Measurements from ENCODE around the gene ENOX1. TPM values are rescaled to one million over a fixed set of nuclear protein-coding genes. Genes with fewer than 3 reads are reported as not detected.

Gene ENOX1
- total RNA-seq, 1 experiment from 2014 or later = 0.26 TPM

DNA sequence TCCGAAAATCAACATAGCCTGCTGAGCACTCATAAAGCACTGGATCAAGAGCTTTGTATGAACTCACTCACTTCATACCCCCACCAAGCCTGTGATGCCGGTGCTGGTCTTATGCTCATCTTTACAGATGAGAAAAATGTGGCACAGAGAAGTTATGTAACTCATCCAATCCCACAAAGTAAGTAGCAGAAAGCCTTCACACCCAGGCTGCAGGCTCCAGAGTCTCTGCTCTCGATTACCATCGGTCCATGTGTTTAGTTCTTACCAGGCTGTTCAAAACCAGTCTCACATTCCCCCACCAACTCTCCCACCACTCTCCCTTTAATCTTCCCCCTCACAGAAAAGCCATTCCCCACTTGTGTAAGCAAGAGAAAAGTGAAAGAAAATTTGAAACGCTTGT is 487.4 kb downstream of the ENOX1 start:
- ATAC-seq (no peak), DNase-seq (ENCODE audit: low spot score) (no peak)
- ChIA-PET CTCF (no interaction called here), POLR2A (no interaction called here)
- TF ChIP-seq ZNF263 (CRISPR knock-in tag; IDR thresholded peaks at IDR 0.05; ENCODE audit: low read depth) (no peak), ZNF423 (CRISPR knock-in tag; IDR thresholded peaks at IDR 0.05) (no peak), JUN (CRISPR knock-in tag; IDR thresholded peaks at IDR 0.05) (no peak), NR2C2 (CRISPR knock-in tag; IDR thresholded peaks at IDR 0.05) (no peak), NFE2L1 (CRISPR knock-in tag; IDR thresholded peaks at IDR 0.05) (no peak), ATF6 (CRISPR knock-in tag; IDR thresholded peaks at IDR 0.05) (no peak), MAX (CRISPR knock-in tag; IDR thresholded peaks at IDR 0.05) (no peak), MLX (CRISPR knock-in tag; IDR thresholded peaks at IDR 0.05) (no peak), NFYB (CRISPR knock-in tag; conservative IDR thresholded peaks at IDR 0.05; ENCODE audit: low read depth) (no peak), ATF1 (CRISPR knock-in tag; IDR thresholded peaks at IDR 0.05) (no peak)
- TF ChIP-seq, protein P1, sequence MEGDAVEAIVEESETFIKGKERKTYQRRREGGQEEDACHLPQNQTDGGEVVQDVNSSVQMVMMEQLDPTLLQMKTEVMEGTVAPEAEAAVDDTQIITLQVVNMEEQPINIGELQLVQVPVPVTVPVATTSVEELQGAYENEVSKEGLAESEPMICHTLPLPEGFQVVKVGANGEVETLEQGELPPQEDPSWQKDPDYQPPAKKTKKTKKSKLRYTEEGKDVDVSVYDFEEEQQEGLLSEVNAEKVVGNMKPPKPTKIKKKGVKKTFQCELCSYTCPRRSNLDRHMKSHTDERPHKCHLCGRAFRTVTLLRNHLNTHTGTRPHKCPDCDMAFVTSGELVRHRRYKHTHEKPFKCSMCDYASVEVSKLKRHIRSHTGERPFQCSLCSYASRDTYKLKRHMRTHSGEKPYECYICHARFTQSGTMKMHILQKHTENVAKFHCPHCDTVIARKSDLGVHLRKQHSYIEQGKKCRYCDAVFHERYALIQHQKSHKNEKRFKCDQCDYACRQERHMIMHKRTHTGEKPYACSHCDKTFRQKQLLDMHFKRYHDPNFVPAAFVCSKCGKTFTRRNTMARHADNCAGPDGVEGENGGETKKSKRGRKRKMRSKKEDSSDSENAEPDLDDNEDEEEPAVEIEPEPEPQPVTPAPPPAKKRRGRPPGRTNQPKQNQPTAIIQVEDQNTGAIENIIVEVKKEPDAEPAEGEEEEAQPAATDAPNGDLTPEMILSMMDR (IDR thresholded peaks at IDR 0.05) = no peak
- TF ChIP-seq, protein P2, sequence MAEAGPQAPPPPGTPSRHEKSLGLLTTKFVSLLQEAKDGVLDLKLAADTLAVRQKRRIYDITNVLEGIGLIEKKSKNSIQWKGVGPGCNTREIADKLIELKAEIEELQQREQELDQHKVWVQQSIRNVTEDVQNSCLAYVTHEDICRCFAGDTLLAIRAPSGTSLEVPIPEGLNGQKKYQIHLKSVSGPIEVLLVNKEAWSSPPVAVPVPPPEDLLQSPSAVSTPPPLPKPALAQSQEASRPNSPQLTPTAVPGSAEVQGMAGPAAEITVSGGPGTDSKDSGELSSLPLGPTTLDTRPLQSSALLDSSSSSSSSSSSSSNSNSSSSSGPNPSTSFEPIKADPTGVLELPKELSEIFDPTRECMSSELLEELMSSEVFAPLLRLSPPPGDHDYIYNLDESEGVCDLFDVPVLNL (CRISPR knock-in tag; IDR thresholded peaks at IDR 0.05; ENCODE audit: borderline replicate concordance, low read depth) = no peak
- TF ChIP-seq, protein P3, sequence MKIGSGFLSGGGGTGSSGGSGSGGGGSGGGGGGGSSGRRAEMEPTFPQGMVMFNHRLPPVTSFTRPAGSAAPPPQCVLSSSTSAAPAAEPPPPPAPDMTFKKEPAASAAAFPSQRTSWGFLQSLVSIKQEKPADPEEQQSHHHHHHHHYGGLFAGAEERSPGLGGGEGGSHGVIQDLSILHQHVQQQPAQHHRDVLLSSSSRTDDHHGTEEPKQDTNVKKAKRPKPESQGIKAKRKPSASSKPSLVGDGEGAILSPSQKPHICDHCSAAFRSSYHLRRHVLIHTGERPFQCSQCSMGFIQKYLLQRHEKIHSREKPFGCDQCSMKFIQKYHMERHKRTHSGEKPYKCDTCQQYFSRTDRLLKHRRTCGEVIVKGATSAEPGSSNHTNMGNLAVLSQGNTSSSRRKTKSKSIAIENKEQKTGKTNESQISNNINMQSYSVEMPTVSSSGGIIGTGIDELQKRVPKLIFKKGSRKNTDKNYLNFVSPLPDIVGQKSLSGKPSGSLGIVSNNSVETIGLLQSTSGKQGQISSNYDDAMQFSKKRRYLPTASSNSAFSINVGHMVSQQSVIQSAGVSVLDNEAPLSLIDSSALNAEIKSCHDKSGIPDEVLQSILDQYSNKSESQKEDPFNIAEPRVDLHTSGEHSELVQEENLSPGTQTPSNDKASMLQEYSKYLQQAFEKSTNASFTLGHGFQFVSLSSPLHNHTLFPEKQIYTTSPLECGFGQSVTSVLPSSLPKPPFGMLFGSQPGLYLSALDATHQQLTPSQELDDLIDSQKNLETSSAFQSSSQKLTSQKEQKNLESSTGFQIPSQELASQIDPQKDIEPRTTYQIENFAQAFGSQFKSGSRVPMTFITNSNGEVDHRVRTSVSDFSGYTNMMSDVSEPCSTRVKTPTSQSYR (CRISPR knock-in tag; IDR thresholded peaks at IDR 0.05) = no peak
- H3K9me3 Mint-ChIP-seq = no peaks in the 10 kb centered on the region
- peaks cover 27% of the 10 kb centered on the region for H3K4me1 Mint-ChIP-seq
- H3K36me3 Mint-ChIP-seq = no peaks in the 10 kb centered on the region
- no peak overlapping the region for H3K4me3 Mint-ChIP-seq
- no peaks in the 10 kb centered on the region for H3K27me3 Mint-ChIP-seq (ENCODE audit: low read depth)
- no peak overlapping the region for H3K27ac Mint-ChIP-seq

DNA sequence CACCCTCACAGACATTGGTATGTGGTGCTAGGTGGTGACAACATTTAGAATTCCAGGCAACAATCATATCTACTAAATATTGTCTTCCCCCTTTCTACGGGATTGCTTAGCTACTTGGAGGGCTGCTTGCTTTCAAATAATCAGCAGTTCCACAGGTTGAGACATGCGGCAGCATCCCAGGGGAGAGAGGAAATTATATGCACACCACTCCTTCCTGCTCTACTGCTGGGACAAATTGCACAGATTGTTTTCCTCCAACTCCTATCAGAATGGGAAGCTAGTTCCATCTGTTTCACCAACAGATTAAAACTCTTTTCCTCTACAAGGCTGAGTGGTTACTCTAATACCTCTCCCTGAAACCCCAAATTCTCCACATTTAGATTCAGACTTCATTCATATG is 488.0 kb downstream of the ENOX1 start:
- ChIA-PET CTCF (no interaction called here), POLR2A (no interaction called here)
- TF ChIP-seq GRHL2 (CRISPR knock-in tag; IDR thresholded peaks at IDR 0.05; ENCODE audit: insufficient replicate concordance, severe bottlenecking) (no peak), FOXK1 (CRISPR knock-in tag; IDR thresholded peaks at IDR 0.05) (no peak), NR1H2 (CRISPR knock-in tag; IDR thresholded peaks at IDR 0.05) (no peak), NR2C2 (CRISPR knock-in tag; IDR thresholded peaks at IDR 0.05) (no peak), SP1 (CRISPR knock-in tag; conservative IDR thresholded peaks at IDR 0.05) (no peak), ELF4 (CRISPR knock-in tag; IDR thresholded peaks at IDR 0.05; ENCODE audit: low read depth) (no peak), ZNF512 (CRISPR knock-in tag; IDR thresholded peaks at IDR 0.05; ENCODE audit: borderline replicate concordance) (no peak), SMAD4 (CRISPR knock-in tag; IDR thresholded peaks at IDR 0.05) (no peak)
- TF ChIP-seq, protein P4, sequence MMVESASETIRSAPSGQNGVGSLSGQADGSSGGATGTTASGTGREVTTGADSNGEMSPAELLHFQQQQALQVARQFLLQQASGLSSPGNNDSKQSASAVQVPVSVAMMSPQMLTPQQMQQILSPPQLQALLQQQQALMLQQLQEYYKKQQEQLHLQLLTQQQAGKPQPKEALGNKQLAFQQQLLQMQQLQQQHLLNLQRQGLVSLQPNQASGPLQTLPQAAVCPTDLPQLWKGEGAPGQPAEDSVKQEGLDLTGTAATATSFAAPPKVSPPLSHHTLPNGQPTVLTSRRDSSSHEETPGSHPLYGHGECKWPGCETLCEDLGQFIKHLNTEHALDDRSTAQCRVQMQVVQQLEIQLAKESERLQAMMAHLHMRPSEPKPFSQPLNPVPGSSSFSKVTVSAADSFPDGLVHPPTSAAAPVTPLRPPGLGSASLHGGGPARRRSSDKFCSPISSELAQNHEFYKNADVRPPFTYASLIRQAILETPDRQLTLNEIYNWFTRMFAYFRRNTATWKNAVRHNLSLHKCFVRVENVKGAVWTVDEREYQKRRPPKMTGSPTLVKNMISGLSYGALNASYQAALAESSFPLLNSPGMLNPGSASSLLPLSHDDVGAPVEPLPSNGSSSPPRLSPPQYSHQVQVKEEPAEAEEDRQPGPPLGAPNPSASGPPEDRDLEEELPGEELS (CRISPR knock-in tag; IDR thresholded peaks at IDR 0.05) = no peak
- Mint-ChIP-seq H3K27me3 (ENCODE audit: low read depth) (no peaks in the 10 kb centered on the region), H3K36me3 (no peaks in the 10 kb centered on the region), H3K4me3 (no peak overlapping the region), H3K4me1 (peaks cover 25% of the 10 kb centered on the region), H3K27ac (no peak overlapping the region), H3K9me3 (no peaks in the 10 kb centered on the region)
- no peak for DNase-seq (ENCODE audit: low spot score)
- no peak for ATAC-seq
